Epidermal melanocyte (primary cell): ENCODE results near the gene NINJ1.

ENCODE experiments used
- DNase-seq: peaks from one replicate; pipeline ENCODE4 v3.0.0; 2011; ENCODE audit warnings: low spot score; ENCODE audit not compliant: insufficient read length

NINJ1 gene

GRCh38 chr9:93088656-93089015, 45.4 kb downstream of the NINJ1 start:
- no peak for DNase-seq

- DNase-seq, result no peak
Measured at GRCh38 chr9:93087971-93088655, 45.9 kb downstream of the NINJ1 start.

GRCh38 chr9:93086447-93087224, 47.4 kb downstream of the NINJ1 start:
- DNase-seq, result no peak

- DNase-seq, result no peak
Measured at GRCh38 chr9:93085676-93086075, 48.4 kb downstream of the NINJ1 start.

GRCh38 chr9:93084471-93084881, 49.6 kb downstream of the NINJ1 start:
- DNase-seq, result no peak

GRCh38 chr9:93083592-93084470, 50.2 kb downstream of the NINJ1 start:
- DNase-seq, result no peak

- DNase-seq, result no peak
Measured at GRCh38 chr9:93082841-93083411, 51.1 kb downstream of the NINJ1 start.

- DNase-seq, result no peak
Measured at GRCh38 chr9:93081931-93082330, 52.1 kb downstream of the NINJ1 start.

GRCh38 chr9:93081081-93081529, 52.9 kb downstream of the NINJ1 start:
- DNase-seq, result no peak

GRCh38 chr9:93080406-93080805, 53.6 kb downstream of the NINJ1 start:
- DNase-seq, result no peak

GRCh38 chr9:93079371-93079770, 54.7 kb downstream of the NINJ1 start:
- DNase-seq, result no peak

- DNase-seq, result no peak
Measured at GRCh38 chr9:93077811-93078210, 56.2 kb downstream of the NINJ1 start.

GRCh38 chr9:93077367-93077766, 56.7 kb downstream of the NINJ1 start:
- DNase-seq, result no peak

- no peak for DNase-seq
Measured at GRCh38 chr9:93076792-93077128, 57.3 kb downstream of the NINJ1 start.

GRCh38 chr9:93076101-93076791, 57.8 kb downstream of the NINJ1 start:
- no peak for DNase-seq

GRCh38 chr9:93072383-93072795, 61.7 kb downstream of the NINJ1 start:
- no peak for DNase-seq
